A549 (cell line): ENCODE results near the gene KANSL3.

Experiments used
- BCL3 ChIP-seq: fragments of >200 bp; sonication (Bioruptor Twin); formaldehyde crosslinking; IDR thresholded peaks from 3 replicates; pipeline ENCODE4 v1.6.1; 2016
- CBX2 ChIP-seq: fragments of 200-600 bp; sonication (generic); IDR thresholded peaks from 2 replicates; pipeline ENCODE4 v1.6.1; 2016; ENCODE audit warnings: low read depth, mild to moderate bottlenecking, borderline replicate concordance
- CHD2 ChIP-seq: fragments of 150-350 bp; IDR thresholded peaks from 2 replicates; pipeline ENCODE4 v1.6.1; 2014; ENCODE audit warnings: low read length; ENCODE audit not compliant: partially characterized antibody
- CTCF ChIP-seq: fragments of >200 bp; sonication (Bioruptor Twin); formaldehyde crosslinking; IDR thresholded peaks from 3 replicates; pipeline ENCODE4 v1.5.1; 2016
- EHMT2 ChIP-seq: fragments of 200-600 bp; sonication (generic); IDR thresholded peaks from 2 replicates; pipeline ENCODE4 v1.6.1; 2016; ENCODE audit warnings: antibody characterized with exemption, low read depth, mild to moderate bottlenecking, moderate library complexity
- EP300 ChIP-seq, 2 experiments: fragments of >200 bp; sonication (Bioruptor Twin); formaldehyde crosslinking; IDR thresholded peaks; 2 replicates in 1 of 2; 3 replicates in 1 of 2; pipeline ENCODE4 v1.6.1; 2016 to 2017
- ESRRA ChIP-seq: fragments of 150-350 bp; IDR thresholded peaks from 2 replicates; pipeline ENCODE4 v1.6.1; 2014; ENCODE audit warnings: mild to moderate bottlenecking, low read length, borderline replicate concordance
- HOXA7 ChIP-seq: fragments of 250-450 bp; sonication (Bioruptor Pico); IDR thresholded peaks from 2 replicates; pipeline ENCODE4 v1.5.0; 2020; ENCODE audit warnings: mild to moderate bottlenecking, moderate library complexity
- POLR2A ChIP-seq: IDR thresholded peaks from 2 replicates; pipeline ENCODE4 v1.6.1; 2012; ENCODE audit warnings: mild to moderate bottlenecking, low read length
- POLR2AphosphoS2 ChIP-seq: conservative IDR thresholded peaks from 2 replicates; pipeline ENCODE4 v1.6.1; 2012; ENCODE audit warnings: low read length, improper control_type of control experiment, inconsistent platforms
- REST ChIP-seq: fragments of 200-600 bp; sonication (generic); IDR thresholded peaks from 2 replicates; pipeline ENCODE4 v1.6.1; 2016; ENCODE audit warnings: antibody characterized with exemption, mild to moderate bottlenecking, moderate library complexity
- RFX5 ChIP-seq: fragments of 450-650 bp; IDR thresholded peaks from 2 replicates; pipeline ENCODE4 v1.7.1; 2014; ENCODE audit warnings: antibody characterized with exemption, mild to moderate bottlenecking, moderate library complexity

GRCh38 chr2:96618596-96619283, 19.4 kb downstream of the KANSL3 start:
- no peak for TF ChIP-seq RFX5
- no peak for TF ChIP-seq CTCF
- TF ChIP-seq CHD2: no peak
- TF ChIP-seq POLR2AphosphoS2: no peak
- TF ChIP-seq POLR2A: no peak
- no peak for TF ChIP-seq REST
- no peak for TF ChIP-seq HOXA7 (CRISPR knock-in tag)
- no peak for TF ChIP-seq EP300 (IDR thresholded peaks at IDR 0.05)
- no peak for TF ChIP-seq CBX2
- no peak for TF ChIP-seq ESRRA
- TF ChIP-seq EHMT2: no peak
- TF ChIP-seq BCL3: no peak
